Astrocyte of the cerebellum (primary cell): ENCODE measurements around the gene EML1.

Experiments used
- DNase-seq: peaks from one replicate; pipeline ENCODE4 v3.0.0-alpha.2; 2011; ENCODE audit warnings: low read depth
- H3K4me3 ChIP-seq: 2 replicates; pipeline ENCODE4 v1.5.1; 2011; ENCODE audit warnings: mild to moderate bottlenecking, low read depth, low read length, moderate library complexity
- in situ Hi-C: cut with HindIII; loops from 2 replicates; pipeline ENCODE4 v1.10.0; 2017; ENCODE audit warnings: low sequenced_read_pairs
- TF ChIP-seq, protein P1 (sequence below): IDR thresholded peaks from 2 replicates; pipeline ENCODE4 v1.5.1; 2012; ENCODE audit warnings: low read length, low read depth, moderate library complexity, mild to moderate bottlenecking; ENCODE audit errors: missing control alignments

The EML1 gene

DNA sequence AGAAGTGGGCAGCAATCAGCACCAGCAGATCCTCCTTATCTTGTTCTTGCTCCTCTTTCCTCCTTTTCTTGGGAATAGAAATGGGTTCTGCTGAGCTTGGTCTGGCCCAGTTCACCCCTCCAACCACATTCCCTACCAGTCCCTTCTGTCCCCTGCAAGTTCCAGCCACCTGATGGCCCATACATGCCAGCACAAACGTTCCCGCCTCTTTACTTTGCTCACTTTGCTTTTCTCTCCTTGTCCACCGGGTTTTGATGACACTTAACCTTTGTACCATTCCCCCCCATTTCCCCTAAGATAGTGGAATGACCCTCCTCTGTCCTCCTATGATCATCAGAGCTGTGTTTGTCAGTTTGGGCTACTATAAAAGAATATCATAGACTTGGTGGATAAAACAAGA, 23.4 kb upstream of the EML1 start:
- in situ Hi-C loops = no loop called here
- no peak overlapping the region for H3K4me3 ChIP-seq
- DNase-seq = no peak
- TF ChIP-seq, protein P1, sequence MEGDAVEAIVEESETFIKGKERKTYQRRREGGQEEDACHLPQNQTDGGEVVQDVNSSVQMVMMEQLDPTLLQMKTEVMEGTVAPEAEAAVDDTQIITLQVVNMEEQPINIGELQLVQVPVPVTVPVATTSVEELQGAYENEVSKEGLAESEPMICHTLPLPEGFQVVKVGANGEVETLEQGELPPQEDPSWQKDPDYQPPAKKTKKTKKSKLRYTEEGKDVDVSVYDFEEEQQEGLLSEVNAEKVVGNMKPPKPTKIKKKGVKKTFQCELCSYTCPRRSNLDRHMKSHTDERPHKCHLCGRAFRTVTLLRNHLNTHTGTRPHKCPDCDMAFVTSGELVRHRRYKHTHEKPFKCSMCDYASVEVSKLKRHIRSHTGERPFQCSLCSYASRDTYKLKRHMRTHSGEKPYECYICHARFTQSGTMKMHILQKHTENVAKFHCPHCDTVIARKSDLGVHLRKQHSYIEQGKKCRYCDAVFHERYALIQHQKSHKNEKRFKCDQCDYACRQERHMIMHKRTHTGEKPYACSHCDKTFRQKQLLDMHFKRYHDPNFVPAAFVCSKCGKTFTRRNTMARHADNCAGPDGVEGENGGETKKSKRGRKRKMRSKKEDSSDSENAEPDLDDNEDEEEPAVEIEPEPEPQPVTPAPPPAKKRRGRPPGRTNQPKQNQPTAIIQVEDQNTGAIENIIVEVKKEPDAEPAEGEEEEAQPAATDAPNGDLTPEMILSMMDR = no peak

DNA sequence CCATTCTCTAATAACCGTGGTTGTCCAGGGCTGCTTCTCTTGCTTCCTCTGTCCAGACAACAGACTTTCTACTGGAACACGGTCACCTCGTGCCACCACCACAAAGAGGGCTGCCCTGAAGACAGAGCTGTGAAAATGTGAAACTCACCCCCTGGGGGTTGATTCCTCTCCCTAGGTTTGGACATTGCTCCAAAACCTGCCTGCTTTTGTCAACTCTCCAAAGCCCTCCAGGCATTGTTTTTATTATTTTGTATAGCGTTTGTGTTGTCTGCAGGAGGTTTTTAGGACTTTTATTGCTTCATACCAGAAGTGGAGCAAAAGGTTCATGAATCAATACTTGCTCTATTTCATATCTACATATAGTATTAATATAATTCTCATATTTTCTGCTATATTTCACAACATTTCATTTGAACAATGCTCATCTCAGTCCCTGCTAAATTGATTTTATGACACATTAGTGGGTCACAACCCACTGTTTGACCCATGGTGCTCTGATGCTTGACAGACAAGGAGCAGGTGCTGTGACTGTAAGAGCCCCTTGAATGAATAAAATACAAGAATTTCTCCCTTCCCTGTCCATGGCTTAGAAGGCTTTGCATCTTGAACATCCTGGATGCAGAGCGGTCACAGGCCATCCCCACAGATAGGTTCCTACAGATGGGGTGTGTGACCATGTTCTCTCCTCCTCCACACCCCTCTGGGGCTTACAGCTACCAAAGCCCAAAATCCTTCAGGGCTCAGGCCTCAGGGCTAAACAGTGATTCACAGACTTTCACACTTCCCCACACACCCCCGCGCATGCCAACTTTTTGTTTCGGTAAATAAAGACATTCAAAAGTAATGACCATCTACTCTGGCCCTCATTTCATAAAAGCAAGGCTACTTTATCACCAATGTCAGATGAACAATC, 20.6 kb upstream of the EML1 start:
- no peak for DNase-seq
- in situ Hi-C loops = no loop called here
- no peak overlapping the region for H3K4me3 ChIP-seq
- TF ChIP-seq, protein P1 = no peak

DNA sequence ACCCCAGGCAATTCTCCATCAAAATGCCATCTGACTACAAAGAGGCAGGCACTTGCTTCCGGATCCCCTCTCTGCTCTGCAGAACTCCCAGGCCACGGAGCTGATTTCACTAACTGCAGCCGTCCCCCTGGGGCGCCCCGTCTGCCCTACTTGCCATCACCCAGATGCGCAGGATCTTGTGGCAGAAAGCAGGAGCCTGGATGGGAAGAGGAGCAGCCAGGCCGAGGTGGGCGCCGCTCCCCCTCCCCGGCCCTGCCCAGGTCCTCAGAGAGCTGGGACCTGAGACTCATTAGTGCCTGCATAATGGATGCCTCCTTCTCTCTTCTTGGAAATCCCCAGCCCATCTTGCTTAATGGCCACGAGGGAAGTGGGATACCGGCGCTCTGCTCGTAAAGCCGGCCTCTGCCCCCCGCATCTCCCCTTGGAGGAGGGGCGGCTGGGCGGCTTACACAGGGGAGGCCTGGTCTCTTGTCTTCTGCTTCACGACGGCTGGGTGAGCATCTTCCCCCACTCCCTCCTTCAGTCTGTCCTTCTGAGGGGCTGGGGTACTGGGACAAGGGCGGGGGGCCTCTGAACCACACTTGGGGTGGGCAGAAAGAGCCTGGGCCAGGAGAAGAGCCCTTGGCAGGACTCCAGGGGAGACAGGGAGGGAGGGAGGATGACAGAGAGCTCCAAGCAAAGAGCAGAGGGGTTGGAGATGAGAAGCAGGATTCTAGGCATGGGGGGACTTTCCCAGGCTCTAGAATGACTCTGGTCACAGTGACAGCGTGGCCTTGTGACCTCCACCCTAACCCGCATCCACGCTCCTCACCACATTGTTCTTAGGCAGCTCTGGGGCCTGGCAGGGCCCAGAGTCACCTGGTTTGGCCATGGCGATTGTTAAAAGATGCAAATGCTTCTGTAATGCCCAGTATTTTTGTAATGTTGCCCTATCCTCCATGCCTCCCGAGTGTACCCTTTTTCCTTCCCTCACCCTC, 19.4 kb upstream of the EML1 start:
- in situ Hi-C loops = no loop called here
- no peak overlapping the region for H3K4me3 ChIP-seq
- DNase-seq = no peak
- TF ChIP-seq, protein P1 = no peak

GRCh38 chr14:99774556-99775307, 18.5 kb upstream of the EML1 start:
- in situ Hi-C loops = no loop called here
- TF ChIP-seq, protein P1 = no peak
- peak; percentile 58 for DNase-seq
- H3K4me3 ChIP-seq = no peak overlapping the region

DNA sequence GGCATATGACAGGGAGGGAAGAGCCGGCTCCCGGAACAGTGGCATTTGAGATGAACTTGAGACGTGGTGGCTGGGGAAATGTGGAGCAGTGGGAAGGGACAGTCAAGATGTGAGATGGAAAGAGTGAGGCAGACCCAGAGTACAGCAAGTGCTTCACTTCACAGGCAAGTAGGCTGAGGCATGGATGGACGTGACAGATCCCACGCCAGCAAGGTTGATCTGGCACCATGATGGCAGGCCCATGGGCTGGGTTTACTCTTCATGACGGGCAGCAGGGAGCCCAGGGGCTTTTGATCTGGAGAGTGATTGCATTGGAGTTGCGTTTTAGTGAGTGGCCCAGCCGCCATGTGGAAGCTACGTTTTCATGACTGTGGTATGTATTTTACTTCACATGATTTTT, 17.9 kb upstream of the EML1 start:
- in situ Hi-C loops = no loop called here
- no peak for DNase-seq
- no peak overlapping the region for H3K4me3 ChIP-seq
- TF ChIP-seq, protein P1 = no peak

- DNase-seq = no peak
- no peak overlapping the region for H3K4me3 ChIP-seq
- in situ Hi-C loops = no loop called here
- TF ChIP-seq, protein P1 = no peak
Observed at GRCh38 chr14:99777951-99778350, 15.3 kb upstream of the EML1 start.
